ENCODE measurements around the gene BICDL1.

Gene BICDL1

GRCh38 chr12:120132054-120132836 lies 143.2 kb downstream of the BICDL1 start:
- no peaks in the 10 kb centered on the region for H4K20me1 ChIP-seq (ENCODE audit: insufficient read depth, low read length, poor library complexity, severe bottlenecking)
- H3K9me3 ChIP-seq (ENCODE audit: insufficient read depth, low read depth, low read length): no peaks in the 10 kb centered on the region
- H3K9me2 ChIP-seq (replicated peaks; ENCODE audit: low read depth, low read length): no peaks in the 10 kb centered on the region
- H3K27me3 ChIP-seq (ENCODE audit: insufficient read depth, low read length, poor library complexity, severe bottlenecking): no peaks in the 10 kb centered on the region
- H3K79me2 ChIP-seq (ENCODE audit: insufficient read depth, low read length): no peaks in the 10 kb centered on the region
- H3F3A ChIP-seq (ENCODE audit: low read depth): no peaks in the 10 kb centered on the region
- no peak overlapping the region for H3K9ac ChIP-seq (ENCODE audit: low read depth, low read length, poor library complexity, severe bottlenecking)
- H3K4me1 ChIP-seq (ENCODE audit: insufficient read depth, low read length, poor library complexity, severe bottlenecking): no peaks in the 10 kb centered on the region
- peaks cover 96% of the 10 kb centered on the region; the same call in 1 of the 2 replicates for H3K36me3 ChIP-seq (ENCODE audit: insufficient read depth, low read length)
- no peak overlapping the region for H2AFZ ChIP-seq (ENCODE audit: low read length)
- H3K4me2 ChIP-seq (ENCODE audit: low read depth, low read length, poor library complexity, severe bottlenecking): no peak overlapping the region
- no peak for TF ChIP-seq CTCF (conservative IDR thresholded peaks at IDR 0.05; ENCODE audit: low read length)
- TF ChIP-seq EZH2phosphoT487 (IDR thresholded peaks at IDR 0.05; ENCODE audit: borderline replicate concordance): no peak
- H3K4me3 ChIP-seq (ENCODE audit: low read length, poor library complexity, severe bottlenecking): no peak overlapping the region

- Histone ChIP-seq H3K27me3 (ENCODE audit: insufficient read depth, low read length, poor library complexity, severe bottlenecking) (no peaks in the 10 kb centered on the region), H3K4me3 (ENCODE audit: low read length, poor library complexity, severe bottlenecking) (no peak overlapping the region), H3F3A (ENCODE audit: low read depth) (no peaks in the 10 kb centered on the region), H3K36me3 (ENCODE audit: insufficient read depth, low read length) (peaks cover 96% of the 10 kb centered on the region; the same call in 1 of the 2 replicates), H2AFZ (ENCODE audit: low read length) (no peak overlapping the region), H3K9me3 (ENCODE audit: insufficient read depth, low read depth, low read length) (no peaks in the 10 kb centered on the region), H3K9me2 (replicated peaks; ENCODE audit: low read depth, low read length) (no peaks in the 10 kb centered on the region), H3K4me1 (ENCODE audit: insufficient read depth, low read length, poor library complexity, severe bottlenecking) (no peaks in the 10 kb centered on the region), H4K20me1 (ENCODE audit: insufficient read depth, low read length, poor library complexity, severe bottlenecking) (no peaks in the 10 kb centered on the region), H3K79me2 (ENCODE audit: insufficient read depth, low read length) (no peaks in the 10 kb centered on the region), H3K9ac (ENCODE audit: low read depth, low read length, poor library complexity, severe bottlenecking) (no peak overlapping the region), H3K4me2 (ENCODE audit: low read depth, low read length, poor library complexity, severe bottlenecking) (no peak overlapping the region)
- TF ChIP-seq EZH2phosphoT487 (IDR thresholded peaks at IDR 0.05; ENCODE audit: borderline replicate concordance) (no peak), CTCF (conservative IDR thresholded peaks at IDR 0.05; ENCODE audit: low read length) (no peak)
Measured at GRCh38 chr12:120132863-120133385, 143.9 kb downstream of the BICDL1 start.

- H3K79me2 ChIP-seq (ENCODE audit: insufficient read depth, low read length): no peaks in the 10 kb centered on the region
- no peak overlapping the region for H3K4me2 ChIP-seq (ENCODE audit: low read depth, low read length, poor library complexity, severe bottlenecking)
- H3K9ac ChIP-seq (ENCODE audit: low read depth, low read length, poor library complexity, severe bottlenecking): no peak overlapping the region
- peaks cover 93% of the 10 kb centered on the region; the same call in 1 of the 2 replicates for H3K36me3 ChIP-seq (ENCODE audit: insufficient read depth, low read length)
- H4K20me1 ChIP-seq (ENCODE audit: insufficient read depth, low read length, poor library complexity, severe bottlenecking): no peaks in the 10 kb centered on the region
- no peaks in the 10 kb centered on the region for H3K27me3 ChIP-seq (ENCODE audit: insufficient read depth, low read length, poor library complexity, severe bottlenecking)
- H2AFZ ChIP-seq (ENCODE audit: low read length): no peak overlapping the region
- TF ChIP-seq EZH2phosphoT487 (IDR thresholded peaks at IDR 0.05; ENCODE audit: borderline replicate concordance): no peak
- TF ChIP-seq CTCF (conservative IDR thresholded peaks at IDR 0.05; ENCODE audit: low read length): no peak
- no peak overlapping the region for H3K4me3 ChIP-seq (ENCODE audit: low read length, poor library complexity, severe bottlenecking)
- no peaks in the 10 kb centered on the region for H3F3A ChIP-seq (ENCODE audit: low read depth)
- H3K9me2 ChIP-seq (replicated peaks; ENCODE audit: low read depth, low read length): no peaks in the 10 kb centered on the region
- H3K4me1 ChIP-seq (ENCODE audit: insufficient read depth, low read length, poor library complexity, severe bottlenecking): no peaks in the 10 kb centered on the region
- H3K9me3 ChIP-seq (ENCODE audit: insufficient read depth, low read depth, low read length): no peaks in the 10 kb centered on the region
Measured at GRCh38 chr12:120134307-120134980, 145.4 kb downstream of the BICDL1 start.
